Lower leg skin (tissue), 3 donors: ENCODE data around the gene CA12.

Source experiments
- CTCF ChIP-seq, 3 donors: fragments of 450-650 bp; IDR thresholded peaks; one replicate each; pipeline ENCODE4 v1.5.1; 2016; ENCODE audit warnings: antibody characterized with exemption in 3 of 3, mild to moderate bottlenecking in 3 of 3, moderate library complexity in 2 of 3
- POLR2A ChIP-seq, 2 donors: fragments of 450-650 bp; IDR thresholded peaks; one replicate each; pipeline ENCODE4 v1.6.1; 2016 to 2017; ENCODE audit warnings: antibody characterized with exemption in 2 of 2, mild to moderate bottlenecking in 1 of 2, moderate library complexity in 1 of 2

- no peak for TF ChIP-seq CTCF (IDR thresholded peaks at IDR 0.05)
- TF ChIP-seq POLR2A (IDR thresholded peaks at IDR 0.05) = no peak
Observed at GRCh38 chr15:63288342-63288741, 93.3 kb downstream of the CA12 start.
